RCC 7860 (cell line): ENCODE measurements around the gene FNDC3B.

ENCODE experiments used
- DNase-seq: peaks from one replicate; pipeline ENCODE4 v3.0.0-alpha.2; 2015; ENCODE audit warnings: low spot score
- FAIRE-seq: peaks from 2 replicates; lab custom pipeline; 2012; peaks lifted over from hg19 to GRCh38; lab: Jason Lieb, UNC

FNDC3B gene

DNA sequence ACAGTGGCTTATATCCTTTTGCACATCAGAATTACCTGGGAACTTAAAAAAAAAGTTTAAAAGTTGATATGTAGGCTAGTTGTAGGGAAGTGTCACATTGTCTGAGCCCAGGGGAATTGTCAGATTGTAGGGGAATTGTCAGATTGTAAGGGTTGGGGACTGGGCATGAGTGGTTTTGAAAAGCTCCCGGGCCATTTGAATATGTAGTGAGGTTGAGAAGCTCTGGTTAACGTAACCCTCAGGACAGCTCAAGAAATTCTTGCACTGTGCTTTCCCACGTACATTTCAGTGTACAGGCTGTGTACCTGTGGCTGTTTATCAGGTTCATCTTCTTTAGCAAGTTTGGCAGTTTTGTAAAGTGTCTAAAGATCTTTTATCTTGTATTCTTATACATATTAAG is 107.0 kb downstream of the FNDC3B start:
- FAIRE-seq: no peak
- DNase-seq: no peak

DNA sequence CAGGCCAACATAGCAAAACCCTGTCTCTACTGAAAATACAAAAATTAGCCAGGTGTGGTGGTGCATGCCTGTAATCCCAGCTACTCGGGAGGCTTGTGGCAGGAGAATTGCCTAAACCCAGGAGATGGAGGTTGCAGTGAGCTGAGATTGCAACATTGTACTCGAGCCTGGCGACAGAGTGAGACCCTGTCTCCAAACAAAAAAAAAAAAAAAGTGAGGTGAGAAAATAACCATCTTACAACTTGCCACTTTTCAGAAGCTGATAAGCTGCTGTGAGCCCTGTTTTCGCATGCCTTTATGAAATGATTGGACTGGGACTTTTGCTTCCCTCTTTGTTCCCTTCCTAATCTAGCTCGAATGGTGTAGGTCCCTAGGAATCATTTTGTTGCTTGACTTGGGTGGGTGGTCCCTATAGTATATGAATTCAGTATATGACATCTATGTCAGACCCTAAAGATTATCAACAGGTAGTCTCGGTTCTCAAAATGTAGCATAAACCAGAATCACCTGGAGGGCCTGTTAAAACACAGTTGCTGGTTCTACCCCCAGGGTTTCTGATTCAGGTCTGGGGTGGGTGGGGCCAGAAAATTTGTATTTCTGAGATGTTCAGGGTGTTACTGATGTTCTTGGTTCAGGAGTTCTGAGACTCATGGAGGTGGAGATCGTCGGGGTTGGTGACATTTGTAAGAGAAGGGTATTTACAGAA is 107.9 kb downstream of the FNDC3B start:
- no peak for FAIRE-seq
- DNase-seq: no peak

DNA sequence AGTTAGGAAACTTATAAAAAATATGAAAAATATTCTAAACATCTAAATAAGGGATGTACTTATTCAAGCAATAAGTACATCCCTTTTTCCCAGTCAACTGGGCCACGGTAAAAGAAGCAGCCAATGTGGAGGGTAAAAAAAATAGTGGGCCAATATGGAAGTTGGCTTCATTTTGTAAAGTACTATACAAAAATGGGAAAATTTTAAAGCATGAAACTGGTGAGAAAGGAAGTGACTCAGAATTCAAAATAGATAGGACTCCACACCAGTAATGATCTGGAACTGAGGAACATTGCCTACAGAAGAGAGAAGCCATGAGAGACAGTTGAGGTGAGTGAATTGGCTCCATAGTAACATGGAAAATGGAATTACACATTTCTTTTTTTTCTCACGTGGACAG is 108.9 kb downstream of the FNDC3B start:
- DNase-seq (peak; percentile 57), FAIRE-seq (peak; percentile 62)

DNA sequence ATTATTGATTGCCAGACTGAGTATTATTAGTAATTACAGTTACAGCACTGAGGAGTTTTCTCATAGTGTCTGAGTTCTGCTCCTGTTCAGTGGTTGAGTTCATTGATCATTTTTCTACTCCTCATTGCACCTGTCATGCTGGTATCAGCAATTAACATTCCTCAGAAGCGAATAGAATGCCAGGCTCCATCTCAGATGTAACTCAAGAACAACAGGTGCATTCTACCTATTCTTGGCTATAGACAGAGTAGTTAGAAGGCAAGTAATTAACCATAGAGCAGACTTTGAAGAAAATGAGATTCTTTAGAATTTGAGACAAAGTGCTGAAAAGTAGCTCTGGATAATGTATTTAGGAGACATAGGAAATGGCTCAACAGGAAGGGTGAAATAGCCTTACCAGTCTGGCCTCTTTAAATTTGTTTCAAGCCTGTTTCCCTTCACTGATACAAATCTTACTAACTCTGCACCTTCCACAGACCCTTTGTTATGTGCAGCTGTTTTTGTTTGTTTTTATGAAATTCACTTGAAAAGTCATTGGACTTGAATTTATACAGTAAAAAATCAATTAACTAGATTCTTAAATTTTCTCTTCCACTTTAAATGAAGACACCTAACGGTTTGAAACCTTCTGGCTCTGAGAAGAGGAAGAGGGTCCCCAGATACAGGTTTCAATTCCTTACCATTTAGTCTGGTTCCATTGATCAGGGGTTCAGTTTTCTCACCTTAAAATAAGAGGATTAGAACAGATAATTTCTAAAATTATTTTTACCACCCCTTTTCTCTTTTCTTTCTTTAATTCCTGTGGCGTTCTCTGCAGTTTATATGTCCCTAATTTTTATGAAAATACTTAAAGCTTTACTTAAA is 109.6 kb downstream of the FNDC3B start:
- no peak for FAIRE-seq

DNA sequence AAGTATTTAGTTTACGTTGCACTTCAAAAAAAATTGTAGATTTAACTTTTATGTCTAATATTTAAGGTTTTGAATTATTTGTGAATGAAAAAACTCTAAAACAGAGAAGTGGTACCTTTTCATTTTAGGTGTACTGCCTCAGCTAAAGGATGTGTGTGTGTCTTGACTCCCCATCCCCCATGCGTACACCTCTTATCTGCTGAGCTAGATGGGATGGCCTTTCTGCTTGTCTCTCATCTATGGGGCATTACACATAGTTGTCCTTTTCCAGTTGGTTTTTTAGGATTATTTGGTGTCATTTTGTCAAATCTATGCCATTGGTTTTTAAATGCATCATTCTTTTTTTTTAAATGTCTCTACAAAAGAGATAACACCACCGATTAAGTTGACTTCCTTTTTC is 110.9 kb downstream of the FNDC3B start:
- FAIRE-seq: no peak
- DNase-seq: no peak

More for the DNA sequence above, 109.6 kb downstream of the FNDC3B start:
- DNase-seq: no peak

DNA sequence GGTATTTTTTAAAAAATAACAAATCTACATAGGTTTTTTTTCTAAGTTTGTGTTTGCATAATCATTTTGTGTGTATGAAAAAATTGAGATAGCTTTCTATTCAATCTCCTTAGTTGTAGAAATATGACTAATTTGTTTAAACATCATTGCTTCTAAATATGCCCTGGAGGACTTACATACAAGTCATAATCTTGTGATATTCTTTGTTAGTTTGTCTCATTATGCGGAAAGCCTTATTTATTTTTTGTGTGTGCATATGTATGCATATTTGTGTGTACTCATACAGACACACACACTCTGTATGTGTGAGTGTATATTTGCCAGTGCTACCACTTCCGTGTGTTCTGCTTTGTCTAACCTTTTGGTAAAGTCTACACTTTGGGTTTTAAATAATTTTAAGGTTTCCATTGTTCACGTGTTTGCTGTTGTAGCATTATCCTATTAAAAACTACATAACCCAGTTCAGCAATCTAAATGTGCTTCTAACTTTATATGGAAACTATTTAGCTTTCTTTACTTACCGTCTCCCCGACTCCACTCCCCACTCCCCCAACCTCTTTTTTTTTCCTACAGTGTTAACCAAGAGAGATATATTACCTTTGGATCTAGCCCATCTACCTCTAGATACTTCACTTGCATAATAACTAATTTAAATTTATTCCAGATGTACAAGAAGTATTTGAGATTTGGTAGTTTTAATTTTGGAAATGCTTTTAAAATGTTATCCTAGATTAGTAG is 111.7 kb downstream of the FNDC3B start:
- DNase-seq (no peak), FAIRE-seq (no peak)

DNA sequence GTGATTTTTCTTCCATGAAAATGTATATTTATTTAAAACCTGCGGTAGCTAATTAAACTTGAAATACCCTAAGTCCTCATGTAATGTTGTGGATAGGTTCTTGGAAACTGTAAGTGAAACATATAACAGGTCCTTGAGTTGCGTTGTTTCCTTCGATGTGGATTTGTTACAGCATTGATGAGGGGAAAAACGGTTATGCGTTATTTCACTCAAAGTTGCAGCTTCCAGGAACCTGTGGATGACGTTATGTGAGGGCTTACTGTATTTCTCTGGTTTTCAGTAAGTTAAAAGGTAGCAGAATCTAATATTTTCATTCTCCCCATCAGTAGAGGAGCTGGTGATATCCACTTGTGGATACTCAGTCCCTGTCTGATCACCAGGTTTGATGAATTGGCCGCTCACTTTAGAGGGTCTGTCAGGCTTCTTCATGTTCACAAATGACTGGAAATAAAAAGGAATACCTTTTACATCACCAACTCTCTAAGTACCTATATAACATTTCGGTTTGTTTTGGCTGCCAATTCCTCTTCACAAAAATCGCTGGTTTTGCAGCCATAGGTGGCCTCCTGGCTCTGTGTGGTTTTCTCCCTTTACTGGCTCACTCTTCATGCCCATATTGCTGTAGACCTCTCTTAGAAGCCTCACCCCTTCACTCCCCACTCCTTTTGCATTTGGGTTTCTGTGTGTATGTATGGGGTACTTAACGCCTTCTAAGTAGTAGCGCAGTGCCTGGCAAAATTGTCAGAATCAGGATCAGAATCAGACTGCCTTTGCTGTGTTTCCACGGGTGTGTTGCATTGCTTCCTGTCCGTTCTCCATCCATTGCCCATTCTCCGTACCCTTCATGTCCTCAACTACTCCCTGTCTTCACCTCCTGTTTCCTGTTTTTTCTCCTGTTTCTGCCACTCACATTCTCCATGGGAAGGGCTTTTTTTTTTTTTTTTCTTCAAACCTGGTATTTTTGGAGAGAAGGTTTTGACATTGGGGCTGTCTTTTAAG is 112.6 kb downstream of the FNDC3B start:
- FAIRE-seq: no peak
- DNase-seq: no peak

DNA sequence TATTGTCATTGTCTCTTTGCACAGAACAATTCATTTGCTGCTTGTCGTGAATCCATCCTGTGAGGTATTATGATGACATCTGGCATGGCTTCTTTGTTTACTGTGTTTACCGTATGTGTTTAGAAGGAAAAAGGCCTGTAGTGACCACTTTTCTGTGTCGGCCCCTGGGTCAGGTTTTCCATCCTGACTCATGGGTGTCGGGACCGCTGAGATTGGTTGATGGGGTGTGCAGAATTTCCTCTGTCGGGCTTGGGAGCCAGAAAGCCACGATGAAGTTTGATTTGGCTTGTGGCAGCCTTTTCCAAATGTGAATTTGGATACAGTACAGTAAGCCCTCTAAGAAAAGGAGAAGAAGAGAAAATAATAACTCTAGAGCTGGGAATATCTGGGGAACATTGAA is 113.5 kb downstream of the FNDC3B start:
- FAIRE-seq (no peak), DNase-seq (peak; percentile 45)

DNA sequence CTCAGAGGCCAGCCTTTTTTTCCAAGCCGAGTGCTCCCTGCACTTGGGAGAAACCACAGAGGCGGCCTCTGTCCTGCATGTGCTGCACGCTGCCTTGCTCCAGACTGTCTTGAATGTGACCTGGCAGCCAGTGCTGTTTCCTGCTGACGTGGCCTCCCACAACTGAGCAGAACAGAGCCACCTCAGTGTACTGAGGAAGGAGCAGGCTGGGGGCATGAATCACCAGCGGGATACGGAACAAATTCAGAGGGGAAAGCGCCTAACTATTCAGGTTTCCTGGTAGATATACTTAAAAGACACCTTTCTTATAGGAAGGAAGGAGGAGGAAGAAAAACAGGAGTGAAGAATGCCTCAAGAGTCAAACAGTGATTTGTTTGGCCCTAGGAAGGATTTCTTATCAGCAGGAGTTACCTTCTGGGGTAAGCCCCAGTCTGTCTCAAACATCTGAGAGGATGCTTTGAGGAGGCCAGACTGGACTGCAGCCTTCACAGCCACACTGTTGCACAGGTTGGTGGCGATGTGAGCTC is 114.0 kb downstream of the FNDC3B start:
- DNase-seq (peak; percentile 97), FAIRE-seq (peak; percentile 92)

DNA sequence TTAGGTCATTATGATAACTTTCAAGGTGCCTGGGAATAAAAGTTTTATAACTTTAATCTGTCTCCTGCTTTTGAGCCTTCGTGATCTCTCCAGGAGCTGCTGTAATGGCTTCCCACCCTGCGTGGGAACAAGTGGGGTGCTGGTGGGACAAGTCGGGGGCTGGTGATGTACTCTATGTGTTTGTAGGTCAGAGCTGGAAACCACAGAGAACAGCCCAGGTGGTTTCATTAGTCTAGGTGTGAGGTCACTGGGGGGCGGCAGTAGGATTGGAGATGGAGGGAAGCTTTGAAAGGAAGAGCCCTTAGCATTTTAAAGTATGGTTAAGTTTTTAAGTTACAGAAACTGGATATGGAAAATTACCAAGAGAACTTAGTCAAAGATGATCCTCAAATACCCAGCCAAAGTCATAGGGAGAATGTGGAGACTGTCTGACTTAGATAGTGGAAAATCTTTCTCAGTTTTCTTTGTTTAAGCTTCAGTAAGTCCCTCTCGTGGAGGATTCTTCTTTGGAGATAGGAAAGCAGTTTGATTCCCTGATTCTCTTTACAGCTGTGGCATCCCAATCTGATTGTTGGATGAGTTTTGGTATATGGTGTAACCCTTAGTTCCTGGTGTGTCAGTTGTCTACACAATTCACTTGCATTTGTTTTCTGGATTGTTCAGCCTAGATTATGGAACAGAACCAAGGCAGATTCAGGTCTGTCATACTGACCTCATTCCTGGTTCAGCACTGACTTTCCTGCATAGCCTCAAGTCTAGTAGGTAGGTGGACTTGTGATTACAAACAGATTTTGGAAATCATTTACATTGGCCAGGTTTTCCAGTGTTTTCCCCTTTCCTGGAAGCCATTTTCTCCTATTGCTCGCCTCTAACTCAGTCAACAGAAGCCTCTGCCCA is 115.6 kb downstream of the FNDC3B start:
- no peak for FAIRE-seq
- no peak for DNase-seq

DNA sequence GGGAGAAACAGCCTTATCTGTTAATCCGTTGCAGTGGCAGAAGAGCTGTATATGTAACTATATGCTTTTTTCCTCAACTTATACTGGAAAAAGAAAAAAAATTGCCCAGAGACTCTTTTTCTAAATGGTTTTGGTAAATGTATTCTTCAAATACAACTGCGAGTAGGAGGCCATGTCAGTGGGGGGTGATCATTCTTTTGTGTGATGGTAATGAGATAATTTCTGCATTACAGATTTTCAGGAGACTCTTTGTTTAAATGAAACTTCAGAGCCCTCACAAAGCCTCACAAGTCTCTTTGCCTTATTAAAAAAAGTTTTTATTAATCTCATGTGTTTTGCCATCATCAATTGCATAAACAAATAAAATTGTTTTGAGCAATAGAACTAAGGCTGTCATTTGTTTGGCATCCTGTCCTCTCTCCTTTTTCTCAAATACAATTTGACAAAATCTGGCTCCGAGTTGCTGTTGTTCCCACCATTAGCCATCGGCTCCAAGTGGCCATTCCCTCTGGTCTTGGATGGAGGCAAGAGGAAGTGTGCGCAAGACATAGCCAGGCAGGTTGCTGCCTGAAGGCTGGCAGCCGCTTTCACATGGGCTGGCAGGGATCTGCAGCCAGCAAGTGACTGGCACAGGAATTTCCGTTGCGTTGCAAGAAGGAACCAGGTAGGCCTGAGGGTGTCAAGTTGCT is 116.7 kb downstream of the FNDC3B start:
- FAIRE-seq: no peak
- no peak for DNase-seq

DNA sequence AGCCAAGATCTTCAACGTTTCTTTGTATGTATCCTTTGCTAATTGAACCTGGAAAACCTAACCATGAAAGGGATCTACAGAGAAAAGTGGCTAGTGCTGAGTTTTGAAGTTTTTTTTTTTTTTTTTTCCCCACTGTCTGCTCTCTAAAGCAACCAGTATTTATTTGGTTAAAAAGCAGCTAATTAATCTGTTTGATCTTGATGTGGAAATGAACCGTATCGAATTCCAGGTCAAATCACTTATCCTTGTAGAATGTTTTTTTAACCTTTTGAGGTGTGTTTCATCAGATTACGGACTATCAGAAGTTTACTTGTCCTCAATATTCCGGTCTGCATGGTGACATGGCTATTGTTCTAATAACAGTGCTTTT is 117.2 kb downstream of the FNDC3B start:
- DNase-seq (no peak), FAIRE-seq (no peak)

DNA sequence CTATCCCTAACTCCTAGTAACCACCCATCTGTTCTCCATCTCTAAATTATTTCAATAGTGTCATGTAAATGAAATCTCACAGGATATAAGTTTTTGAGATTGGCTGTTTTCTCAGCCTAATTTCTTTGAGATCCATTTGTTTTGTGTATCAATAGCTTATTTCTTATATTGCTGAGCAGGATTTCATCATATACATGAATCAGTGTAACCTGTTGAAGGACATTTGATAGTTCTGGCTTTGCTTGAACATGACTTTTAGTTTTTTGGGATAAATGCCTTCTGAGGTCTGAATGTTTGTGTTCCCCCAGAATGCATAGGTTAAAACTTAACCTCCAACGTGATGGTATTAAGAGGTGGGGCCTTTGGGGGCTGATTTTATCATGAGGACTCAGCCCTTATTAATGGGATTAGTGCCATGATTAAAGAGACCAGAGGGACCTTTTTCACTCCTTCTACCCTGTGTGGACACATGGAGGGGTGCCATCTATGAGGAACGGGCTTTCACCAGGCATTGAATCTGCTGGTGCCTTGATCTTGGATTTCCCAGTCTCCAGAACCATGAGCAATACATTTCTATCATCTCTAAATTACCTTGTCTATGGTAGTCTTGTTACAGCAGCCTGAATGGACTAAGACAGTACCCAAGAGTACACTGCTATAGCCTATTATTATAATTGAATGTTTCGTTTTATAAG is 118.3 kb downstream of the FNDC3B start:
- FAIRE-seq: no peak
- no peak for DNase-seq

DNA sequence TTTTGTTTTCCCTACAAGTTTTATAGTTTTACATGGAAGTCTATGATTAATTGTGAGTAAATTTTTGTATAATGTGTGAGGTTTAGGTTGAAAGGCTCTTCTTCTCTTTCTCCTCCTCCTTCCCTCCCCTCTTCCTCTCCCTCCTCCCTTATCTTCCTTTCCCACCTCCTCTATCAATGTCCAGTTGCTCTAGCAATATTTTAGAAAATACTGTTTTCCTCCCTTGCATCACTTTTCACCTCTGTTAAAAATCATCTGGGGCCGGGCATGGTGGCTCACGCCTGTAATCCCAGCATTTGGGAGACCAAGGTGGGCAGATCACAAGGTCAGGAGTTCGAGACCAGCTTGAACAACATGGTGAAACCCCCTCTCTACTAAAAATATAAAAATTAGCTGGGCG is 119.4 kb downstream of the FNDC3B start:
- DNase-seq (no peak), FAIRE-seq (no peak)

DNA sequence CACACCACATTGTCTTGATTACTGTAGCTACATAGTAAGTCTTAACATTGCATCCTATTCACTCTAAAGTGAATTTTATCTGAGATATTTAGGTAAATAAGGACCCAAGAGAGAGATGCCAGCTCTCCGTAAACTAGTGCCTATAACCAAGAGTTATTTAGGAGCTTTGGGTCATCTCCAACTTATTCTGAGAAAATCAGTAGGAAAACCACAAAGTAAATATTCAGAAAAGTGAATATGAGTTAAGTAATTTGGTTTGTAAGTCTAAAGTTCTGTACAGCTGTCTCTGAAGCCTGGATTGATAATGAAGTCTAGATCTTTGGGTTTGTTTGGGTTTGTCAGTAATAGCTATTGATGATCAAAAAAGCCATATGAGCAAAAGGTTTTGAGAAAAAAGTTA is 120.0 kb downstream of the FNDC3B start:
- DNase-seq: no peak

DNA sequence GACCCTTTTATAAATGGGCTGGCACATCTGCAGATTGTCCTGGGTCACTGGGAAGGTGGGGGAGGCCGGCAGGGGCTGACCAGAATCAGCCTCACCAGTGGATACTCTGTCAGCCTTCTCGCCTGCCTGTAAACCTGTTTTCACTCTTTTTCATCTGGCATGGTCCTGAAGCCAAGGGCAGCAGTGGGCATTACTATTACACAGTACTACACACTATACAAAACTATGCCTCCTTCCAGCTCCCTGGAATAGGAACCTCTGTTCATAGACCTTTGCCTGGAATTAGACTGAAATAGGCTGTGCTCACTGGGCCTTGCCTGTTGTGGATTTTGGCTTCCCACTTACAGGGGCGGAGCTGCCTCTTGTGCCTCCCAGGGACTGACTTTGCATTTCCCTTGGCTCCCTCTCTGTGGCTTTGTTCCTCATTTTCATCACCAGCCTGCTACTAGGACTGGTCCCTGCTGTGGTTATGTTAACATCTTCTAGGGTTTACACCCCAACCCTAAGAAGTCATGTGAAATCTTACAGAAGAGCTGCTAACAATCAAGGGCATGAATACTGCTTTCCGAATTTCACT is 120.7 kb downstream of the FNDC3B start:
- FAIRE-seq (no peak), DNase-seq (no peak)

More for the DNA sequence above, 120.0 kb downstream of the FNDC3B start:
- FAIRE-seq: no peak

DNA sequence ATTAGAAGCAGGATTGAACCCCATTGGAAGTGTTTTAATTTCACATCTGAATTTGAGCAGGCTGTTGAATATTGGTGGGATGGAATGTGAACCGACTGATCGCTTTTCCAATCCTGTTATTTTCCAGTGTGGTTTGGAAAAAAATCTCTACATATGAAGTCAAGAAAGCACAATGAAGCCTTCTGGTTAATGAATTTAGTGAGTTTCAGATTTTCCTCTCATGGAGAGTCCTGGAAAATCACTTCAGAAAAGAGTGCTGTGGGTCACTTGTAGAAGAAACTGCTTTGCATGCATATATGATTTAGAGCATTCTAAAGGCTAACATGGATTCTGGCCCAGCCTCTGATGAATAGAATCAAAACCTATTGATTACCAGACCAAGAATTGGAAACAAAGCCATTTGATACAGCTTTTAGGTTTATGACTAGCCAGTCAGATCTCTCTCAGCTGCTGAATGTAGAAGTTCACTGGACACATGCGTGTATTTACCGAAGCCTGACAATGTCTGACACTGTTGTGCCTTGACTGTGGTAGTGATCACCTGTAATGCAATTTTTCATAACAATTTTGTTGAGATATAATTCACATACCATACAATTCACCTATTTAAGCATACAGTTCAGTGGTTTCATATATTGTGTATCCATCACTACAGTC is 121.9 kb downstream of the FNDC3B start:
- no peak for FAIRE-seq

More for the DNA sequence above, 121.9 kb downstream of the FNDC3B start:
- no peak for DNase-seq
